ENCODE results near the gene DHX16.
A peak's percentile ranks its signal among the peaks of the same experiment; 100 is the strongest.

Gene DHX16

DNA sequence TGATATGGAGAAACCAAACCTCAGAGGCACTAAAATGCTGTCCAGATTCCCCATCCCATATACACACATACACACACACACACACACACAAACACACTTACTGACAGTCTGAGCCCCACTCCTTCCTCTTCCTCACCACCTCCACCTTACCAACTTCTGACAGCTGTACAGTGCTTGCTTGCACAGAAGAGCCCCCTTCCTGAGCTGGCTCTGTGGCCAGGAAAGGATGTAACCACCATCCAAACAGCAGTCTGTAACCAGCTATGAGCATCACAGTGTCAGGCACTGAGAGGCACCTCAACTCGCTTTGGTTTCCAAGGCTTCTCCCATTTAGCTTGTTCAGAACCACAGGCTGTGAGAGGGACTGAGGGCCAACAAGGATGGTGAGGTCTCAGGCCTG is 31.8 kb downstream of the DHX16 start:
- TF ChIP-seq, protein P1, sequence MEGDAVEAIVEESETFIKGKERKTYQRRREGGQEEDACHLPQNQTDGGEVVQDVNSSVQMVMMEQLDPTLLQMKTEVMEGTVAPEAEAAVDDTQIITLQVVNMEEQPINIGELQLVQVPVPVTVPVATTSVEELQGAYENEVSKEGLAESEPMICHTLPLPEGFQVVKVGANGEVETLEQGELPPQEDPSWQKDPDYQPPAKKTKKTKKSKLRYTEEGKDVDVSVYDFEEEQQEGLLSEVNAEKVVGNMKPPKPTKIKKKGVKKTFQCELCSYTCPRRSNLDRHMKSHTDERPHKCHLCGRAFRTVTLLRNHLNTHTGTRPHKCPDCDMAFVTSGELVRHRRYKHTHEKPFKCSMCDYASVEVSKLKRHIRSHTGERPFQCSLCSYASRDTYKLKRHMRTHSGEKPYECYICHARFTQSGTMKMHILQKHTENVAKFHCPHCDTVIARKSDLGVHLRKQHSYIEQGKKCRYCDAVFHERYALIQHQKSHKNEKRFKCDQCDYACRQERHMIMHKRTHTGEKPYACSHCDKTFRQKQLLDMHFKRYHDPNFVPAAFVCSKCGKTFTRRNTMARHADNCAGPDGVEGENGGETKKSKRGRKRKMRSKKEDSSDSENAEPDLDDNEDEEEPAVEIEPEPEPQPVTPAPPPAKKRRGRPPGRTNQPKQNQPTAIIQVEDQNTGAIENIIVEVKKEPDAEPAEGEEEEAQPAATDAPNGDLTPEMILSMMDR (IDR thresholded peaks at IDR 0.05), result no peak

DNA sequence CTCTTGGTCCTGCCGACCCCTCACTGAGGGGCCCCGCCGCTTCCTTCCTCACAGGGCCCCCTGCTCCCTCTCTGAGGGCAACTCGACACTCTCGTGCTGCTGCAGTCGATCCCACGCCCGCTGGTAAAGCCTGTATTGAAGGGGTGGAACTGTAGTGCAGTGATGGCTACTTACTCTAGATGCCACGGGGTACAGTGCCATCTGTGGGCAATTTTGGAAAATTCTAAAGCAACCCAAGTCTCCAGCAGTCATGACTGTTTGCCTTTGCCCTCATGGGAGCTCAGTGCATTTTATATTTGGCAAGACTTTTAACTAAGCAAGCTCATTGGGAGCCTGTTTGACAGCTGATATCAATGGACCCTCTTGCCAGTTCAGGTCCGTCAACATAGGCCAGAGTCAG is 32.3 kb downstream of the DHX16 start:
- TF ChIP-seq, protein P1 (IDR thresholded peaks at IDR 0.05), result no peak

DNA sequence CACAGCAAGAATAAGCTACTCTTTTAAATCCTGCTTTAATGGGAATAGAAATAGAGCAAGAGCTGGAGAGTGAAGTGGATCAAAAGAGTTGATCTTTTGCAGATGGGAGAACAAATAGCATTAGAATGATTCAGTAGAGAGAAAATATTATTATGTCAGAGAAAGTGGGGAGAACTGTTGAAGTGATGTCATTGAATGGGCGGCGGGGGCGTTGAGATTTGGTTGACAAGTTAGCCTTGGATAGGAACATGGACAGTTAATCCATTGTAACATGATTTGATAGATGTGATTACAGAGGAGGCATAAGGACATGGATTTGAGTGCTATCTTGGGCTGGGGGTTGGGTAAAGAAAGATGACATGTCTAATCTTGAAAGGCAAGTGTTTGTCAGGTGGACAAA is 37.0 kb downstream of the DHX16 start:
- TF ChIP-seq, protein P1 (IDR thresholded peaks at IDR 0.05), result no peak

DNA sequence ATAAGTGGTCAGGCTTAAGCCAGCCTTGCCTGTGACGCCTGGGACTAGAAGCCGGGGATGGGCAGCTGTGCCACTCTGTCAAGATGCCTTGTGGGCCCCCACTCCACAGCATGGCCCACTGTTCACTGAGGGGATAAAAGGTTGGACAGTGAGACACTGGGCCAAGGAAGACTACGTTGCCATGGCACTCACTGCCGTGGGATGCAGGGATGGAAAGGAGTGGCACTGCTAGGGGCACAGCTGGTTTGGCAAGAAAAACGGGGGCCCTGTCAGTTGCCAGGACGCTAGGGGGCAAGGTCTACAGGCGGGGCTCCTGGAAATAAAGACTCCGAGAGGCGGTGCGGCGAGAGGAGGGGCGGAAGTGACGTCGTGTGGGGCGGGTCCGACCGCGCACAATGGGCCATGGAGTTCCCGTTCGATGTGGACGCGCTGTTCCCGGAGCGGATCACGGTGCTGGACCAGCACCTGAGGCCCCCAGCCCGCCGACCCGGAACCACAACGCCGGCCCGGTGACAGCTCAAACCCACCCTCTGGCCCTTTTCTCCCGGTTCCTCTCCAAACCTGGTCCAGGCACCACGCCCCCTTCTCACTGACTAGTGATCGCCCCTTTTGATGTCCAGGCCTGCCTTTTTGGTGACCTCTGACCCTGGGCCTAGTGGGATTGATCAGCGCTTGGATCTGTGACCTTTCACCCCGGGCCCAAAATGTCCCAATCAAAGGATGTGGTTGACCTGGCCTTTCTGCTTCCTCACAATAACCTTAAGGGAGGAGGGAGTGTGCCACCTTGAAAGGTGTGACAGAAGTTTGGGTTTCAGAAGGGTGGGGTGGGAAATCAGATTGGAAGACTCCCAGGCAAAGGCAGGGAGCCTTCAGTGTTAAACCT is 46.1 kb downstream of the DHX16 start, which contains the start of gene ATAT1:
TSS of gene ATAT1 (plus strand) at position 391 of the 883 bp plus-strand sequence.
- TF ChIP-seq, protein P1 (IDR thresholded peaks at IDR 0.05), result peak; percentile 24; the same call in 1 of the 2 replicates

DNA sequence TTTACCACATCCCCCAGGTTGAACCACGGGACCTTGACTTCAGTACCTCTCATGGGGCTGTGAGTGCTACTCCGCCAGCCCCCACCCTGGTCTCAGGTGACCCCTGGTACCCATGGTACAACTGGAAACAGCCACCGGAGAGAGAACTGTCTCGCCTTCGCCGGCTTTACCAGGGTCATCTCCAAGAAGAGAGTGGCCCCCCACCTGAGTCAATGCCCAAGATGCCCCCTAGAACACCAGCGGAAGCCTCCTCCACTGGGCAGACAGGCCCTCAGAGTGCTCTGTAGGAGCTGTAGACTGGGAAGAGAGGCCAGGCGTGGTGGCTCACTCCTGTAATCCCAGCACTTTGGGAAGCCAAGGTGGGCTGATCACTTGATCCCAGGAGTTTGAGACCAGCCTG is 47.3 kb downstream of the DHX16 start:
- TF ChIP-seq, protein P1 (IDR thresholded peaks at IDR 0.05), result no peak

DNA sequence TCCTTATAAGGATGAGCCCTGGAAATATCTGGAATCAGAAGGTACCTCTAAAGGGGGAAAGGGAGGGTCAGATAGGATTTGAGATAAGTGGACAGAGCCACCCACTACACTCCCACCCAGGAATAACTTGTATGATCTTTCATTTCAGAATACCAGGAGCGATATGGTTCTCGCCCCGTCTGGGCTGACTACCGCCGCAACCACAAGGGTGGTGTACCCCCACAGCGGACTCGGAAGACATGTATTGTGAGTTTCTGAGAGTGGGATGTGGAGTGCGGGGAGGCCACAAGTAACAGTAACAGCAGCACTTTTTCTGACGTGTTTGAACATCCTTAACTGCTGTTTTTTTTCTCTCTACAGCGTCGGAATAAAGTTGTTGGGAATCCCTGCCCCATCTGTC is 53.2 kb downstream of the DHX16 start:
- TF ChIP-seq, protein P1 (IDR thresholded peaks at IDR 0.05), result no peak

DNA sequence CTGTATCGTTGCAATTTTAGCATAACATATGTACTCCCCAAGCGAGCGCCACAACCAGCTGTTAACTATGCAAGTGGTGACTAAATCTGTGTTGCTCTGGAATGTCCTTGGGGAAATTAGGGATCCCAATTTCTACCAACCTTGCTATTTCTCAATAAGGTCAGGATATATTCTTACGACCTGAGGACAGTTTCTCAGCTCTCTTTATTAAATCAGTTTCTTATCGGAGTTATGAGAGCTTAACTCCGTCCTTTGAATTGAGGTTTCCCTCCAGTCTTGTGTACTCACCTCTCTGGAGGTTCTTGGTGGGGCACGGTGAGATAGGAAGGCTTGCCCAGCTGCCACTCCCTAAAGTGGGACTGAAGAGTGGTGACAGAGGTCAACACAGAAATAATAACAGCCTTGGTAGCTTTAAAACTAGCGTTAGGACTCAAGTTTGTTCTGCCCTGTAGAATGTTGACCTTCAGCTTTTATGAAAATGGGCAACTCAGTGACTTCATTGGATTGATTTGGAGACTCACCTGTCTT is 54.5 kb downstream of the DHX16 start:
- TF ChIP-seq, protein P1 (IDR thresholded peaks at IDR 0.05), result no peak

All from LNCAP (cell line).